ENCODE data around the gene MLH1.

Gene MLH1

GRCh38 chr3:37097776-37098175 lies 104.5 kb downstream of the MLH1 start:
- no peak for TF ChIP-seq CTCF (IDR thresholded peaks at IDR 0.05)

- no peak for TF ChIP-seq CTCF (IDR thresholded peaks at IDR 0.05)
Observed at GRCh38 chr3:37098884-37099283, 105.6 kb downstream of the MLH1 start.

GRCh38 chr3:37099469-37099868 lies 106.2 kb downstream of the MLH1 start:
- no peak for TF ChIP-seq CTCF (IDR thresholded peaks at IDR 0.05)

- TF ChIP-seq CTCF (IDR thresholded peaks at IDR 0.05): no peak
Observed at GRCh38 chr3:37100411-37100810, 107.1 kb downstream of the MLH1 start.

Measured in LNCAP (cell line).